ENCODE data around the gene ASPM. TPM values are rescaled to one million over a fixed set of nuclear protein-coding genes. Genes with fewer than 3 reads are reported as not detected.

The ASPM gene
- total and polyA plus RNA-seq, 2 donors (not counting 1 experiment from before 2014, with no cell fraction given), result 0.13 to 0.27 TPM

DNA sequence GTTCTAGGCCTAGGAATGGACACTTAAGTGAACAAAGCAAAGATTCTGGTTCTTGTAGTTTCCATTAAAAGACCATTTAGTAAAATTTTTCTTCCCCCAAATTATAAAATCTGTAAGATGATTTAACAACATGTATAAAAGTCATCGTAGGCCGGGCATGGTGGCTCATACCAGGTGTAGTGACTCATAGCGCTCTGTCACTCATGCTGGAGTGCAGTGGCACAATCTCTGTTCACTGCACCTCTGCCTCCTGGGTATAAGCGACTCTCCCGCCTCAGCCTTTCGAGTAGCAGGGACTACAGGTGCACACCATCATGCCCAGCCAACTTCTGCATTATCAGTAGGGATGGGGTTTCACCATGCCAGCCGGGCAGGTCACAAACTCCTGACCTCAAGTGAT, 9.1 kb downstream of the ASPM start:
- Mint-ChIP-seq H3K4me1 (peaks cover 7% of the 10 kb centered on the region), H3K4me3 (no peak overlapping the region), H3K9me3 (ENCODE audit: insufficient read depth) (no peaks in the 10 kb centered on the region), H3K27me3 (no peaks in the 10 kb centered on the region), H3K27ac (no peak overlapping the region)
- no peak overlapping the region for H3K4me3 ChIP-seq (ENCODE audit: control extremely low read depth in 1 of 5, extremely low read depth in 1 of 5, insufficient read depth in 1 of 5, low read depth in 2 of 5, low read length in 4 of 5)
- H3K4me1 ChIP-seq (ENCODE audit: control insufficient read depth in 2 of 2, insufficient read depth in 2 of 2, low read length in 2 of 2), result no peaks in the 10 kb centered on the region
- H3K79me2 ChIP-seq (ENCODE audit: control insufficient read depth, insufficient read depth, low read length), result peaks cover 3% of the 10 kb centered on the region
- POLR2A ChIA-PET, result no interaction called here
- H4K20me1 ChIP-seq (ENCODE audit: control insufficient read depth, insufficient read depth, low read length, poor library complexity, severe bottlenecking), result no peaks in the 10 kb centered on the region
- no peak overlapping the region for H3K4me2 ChIP-seq (replicated peaks; ENCODE audit: low read depth, low read length, poor library complexity, severe bottlenecking)
- H3K9me3 ChIP-seq (ENCODE audit: control extremely low read depth in 1 of 3, control insufficient read depth in 2 of 3, insufficient read depth in 1 of 3, low read length in 2 of 3), result no peaks in the 10 kb centered on the region
- no peak overlapping the region for H2AFZ ChIP-seq (ENCODE audit: insufficient read depth, low read depth, low read length, poor library complexity, severe bottlenecking)
- DNase-seq (no peak), ATAC-seq (ENCODE audit: low read depth) (no peak)
- CTCF ChIA-PET, result no interaction called here
- H3K9ac ChIP-seq (ENCODE audit: low read length), result no peak overlapping the region
- 86% methylated on average over 7 of the region's 7 CpGs for WGBS (ENCODE audit: insufficient coverage)
- TF ChIP-seq EZH2 (IDR thresholded peaks at IDR 0.05; ENCODE audit: borderline replicate concordance, insufficient read depth, low read depth, low read length, poor library complexity, severe bottlenecking), result no peak
- TF ChIP-seq, protein P1, sequence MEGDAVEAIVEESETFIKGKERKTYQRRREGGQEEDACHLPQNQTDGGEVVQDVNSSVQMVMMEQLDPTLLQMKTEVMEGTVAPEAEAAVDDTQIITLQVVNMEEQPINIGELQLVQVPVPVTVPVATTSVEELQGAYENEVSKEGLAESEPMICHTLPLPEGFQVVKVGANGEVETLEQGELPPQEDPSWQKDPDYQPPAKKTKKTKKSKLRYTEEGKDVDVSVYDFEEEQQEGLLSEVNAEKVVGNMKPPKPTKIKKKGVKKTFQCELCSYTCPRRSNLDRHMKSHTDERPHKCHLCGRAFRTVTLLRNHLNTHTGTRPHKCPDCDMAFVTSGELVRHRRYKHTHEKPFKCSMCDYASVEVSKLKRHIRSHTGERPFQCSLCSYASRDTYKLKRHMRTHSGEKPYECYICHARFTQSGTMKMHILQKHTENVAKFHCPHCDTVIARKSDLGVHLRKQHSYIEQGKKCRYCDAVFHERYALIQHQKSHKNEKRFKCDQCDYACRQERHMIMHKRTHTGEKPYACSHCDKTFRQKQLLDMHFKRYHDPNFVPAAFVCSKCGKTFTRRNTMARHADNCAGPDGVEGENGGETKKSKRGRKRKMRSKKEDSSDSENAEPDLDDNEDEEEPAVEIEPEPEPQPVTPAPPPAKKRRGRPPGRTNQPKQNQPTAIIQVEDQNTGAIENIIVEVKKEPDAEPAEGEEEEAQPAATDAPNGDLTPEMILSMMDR (IDR thresholded peaks at IDR 0.05), result no peak
- H3K27me3 ChIP-seq (replicated peaks in 1 of 4; ENCODE audit: control extremely low read depth in 1 of 4, control insufficient read depth in 3 of 4, insufficient read depth in 4 of 4, low read length in 3 of 4), result no peaks in the 10 kb centered on the region
- H3K36me3 ChIP-seq (replicated peaks in 1 of 2; ENCODE audit: control extremely low read depth in 1 of 2, control insufficient read depth in 1 of 2, extremely low read depth in 1 of 2, insufficient read depth in 2 of 2, low read length in 1 of 2), result no peaks in the 10 kb centered on the region
- no peak overlapping the region for H3K27ac ChIP-seq (ENCODE audit: low read length in 2 of 2)
- intact Hi-C loops (cut with micrococcal nuclease), result no loop called here

GRCh38 chr1:197130677-197131304, 15.7 kb downstream of the ASPM start:
- no peak overlapping the region for H3K4me2 ChIP-seq (replicated peaks; ENCODE audit: low read depth, low read length, poor library complexity, severe bottlenecking)
- H4K20me1 ChIP-seq (ENCODE audit: control insufficient read depth, insufficient read depth, low read length, poor library complexity, severe bottlenecking), result no peaks in the 10 kb centered on the region
- no peaks in the 10 kb centered on the region for H3K27me3 ChIP-seq (replicated peaks in 1 of 4; ENCODE audit: control extremely low read depth in 1 of 4, control insufficient read depth in 3 of 4, insufficient read depth in 4 of 4, low read length in 3 of 4)
- peaks cover 3% of the 10 kb centered on the region for H3K79me2 ChIP-seq (ENCODE audit: control insufficient read depth, insufficient read depth, low read length)
- intact Hi-C loops (cut with micrococcal nuclease), result no loop called here
- DNase-seq, result no peak
- H3K9ac ChIP-seq (ENCODE audit: low read length), result no peak overlapping the region
- H3K36me3 ChIP-seq (replicated peaks in 1 of 2; ENCODE audit: control extremely low read depth in 1 of 2, control insufficient read depth in 1 of 2, extremely low read depth in 1 of 2, insufficient read depth in 2 of 2, low read length in 1 of 2), result no peaks in the 10 kb centered on the region
- no peak for TF ChIP-seq EZH2 (IDR thresholded peaks at IDR 0.05; ENCODE audit: borderline replicate concordance, insufficient read depth, low read depth, low read length, poor library complexity, severe bottlenecking)
- TF ChIP-seq, protein P1 (IDR thresholded peaks at IDR 0.05), result no peak
- no peak overlapping the region for H3K27ac Mint-ChIP-seq
- no CpG with 5 or more reads among the region's 2 CpGs for WGBS (ENCODE audit: insufficient coverage)
- CTCF ChIA-PET, result no interaction called here
- no peak overlapping the region for H3K27ac ChIP-seq (ENCODE audit: low read length in 2 of 2)
- no peaks in the 10 kb centered on the region for H3K4me1 ChIP-seq (ENCODE audit: control insufficient read depth in 2 of 2, insufficient read depth in 2 of 2, low read length in 2 of 2)
- no peak overlapping the region for H2AFZ ChIP-seq (ENCODE audit: insufficient read depth, low read depth, low read length, poor library complexity, severe bottlenecking)
- no peak overlapping the region for H3K4me3 ChIP-seq (ENCODE audit: control extremely low read depth in 1 of 5, extremely low read depth in 1 of 5, insufficient read depth in 1 of 5, low read depth in 2 of 5, low read length in 4 of 5)
- H3K9me3 ChIP-seq (ENCODE audit: control extremely low read depth in 1 of 3, control insufficient read depth in 2 of 3, insufficient read depth in 1 of 3, low read length in 2 of 3), result no peaks in the 10 kb centered on the region
- no peaks in the 10 kb centered on the region for H3K27me3 Mint-ChIP-seq
- no peaks in the 10 kb centered on the region for H3K4me1 Mint-ChIP-seq
- H3K4me3 Mint-ChIP-seq, result no peak overlapping the region
- ATAC-seq (ENCODE audit: low read depth), result no peak
- no peaks in the 10 kb centered on the region for H3K9me3 Mint-ChIP-seq (ENCODE audit: insufficient read depth)
- POLR2A ChIA-PET, result no interaction called here

Data from B cell (primary cell).